Glutamatergic neuron (in vitro differentiated cells): ENCODE results near the gene WFIKKN1. TPM values are rescaled to one million over a fixed set of nuclear protein-coding genes. Genes with fewer than 3 reads are reported as not detected.

ENCODE experiments used
- DNase-seq: peaks from one replicate; pipeline ENCODE4 v3.0.0; 2022
- H3K27ac Mint-ChIP-seq: one replicate; pipeline ENCODE4 v1.8.0; 2020; ENCODE audit warnings: mild to moderate bottlenecking, mixed read lengths, inconsistent platforms; ENCODE audit not compliant: unreplicated experiment
- H3K27me3 Mint-ChIP-seq: one replicate; pipeline ENCODE4 v1.8.0; 2020; ENCODE audit warnings: mild to moderate bottlenecking, moderate library complexity, mixed read lengths, inconsistent platforms; ENCODE audit not compliant: unreplicated experiment
- H3K36me3 Mint-ChIP-seq: one replicate; pipeline ENCODE4 v1.8.0; 2020; ENCODE audit warnings: mild to moderate bottlenecking, mixed read lengths, inconsistent platforms; ENCODE audit not compliant: unreplicated experiment
- H3K4me1 Mint-ChIP-seq: one replicate; pipeline ENCODE4 v1.8.0; 2020; ENCODE audit warnings: mild to moderate bottlenecking, low read depth, mixed read lengths, inconsistent platforms; ENCODE audit not compliant: unreplicated experiment
- H3K4me3 Mint-ChIP-seq: one replicate; pipeline ENCODE4 v1.8.0; 2020; ENCODE audit warnings: mild to moderate bottlenecking, mixed read lengths, inconsistent platforms; ENCODE audit not compliant: unreplicated experiment
- H3K9me3 Mint-ChIP-seq: one replicate; pipeline ENCODE4 v1.8.0; 2020; ENCODE audit warnings: mild to moderate bottlenecking, moderate library complexity, mixed read lengths, inconsistent platforms; ENCODE audit not compliant: unreplicated experiment
- CTCF ChIP-seq: fragments of 200-600 bp; sonication (generic); IDR thresholded peaks from one replicate; pipeline ENCODE4 v1.5.0; 2021; ENCODE audit not compliant: partially characterized antibody, unreplicated experiment
- total RNA-seq: library from RNA; stranded (reverse); fragmentation: NEBNext Ultra II Directional; extraction: Animal tissue kit (Norgen Biotek cat#: 25700); gene quantifications from one replicate; pipeline ENCODE4 v1.2.1, GENCODE V29; 2021; ENCODE audit not compliant: unreplicated experiment

Gene WFIKKN1
- total RNA-seq, 1 donor from 2014 or later: 61.9 TPM

GRCh38 chr16:630249-630814, 453 bp upstream of the WFIKKN1 start:
- Mint-ChIP-seq H3K4me1 (peaks cover 12% of the 10 kb centered on the region), H3K9me3 (peaks cover 14% of the 10 kb centered on the region), H3K36me3 (no peaks in the 10 kb centered on the region), H3K4me3 (no peak overlapping the region), H3K27ac (peak overlapping the region; percentile 99), H3K27me3 (peaks cover 20% of the 10 kb centered on the region)
- DNase-seq: peak; percentile 63
- no peak for TF ChIP-seq CTCF

GRCh38 chr16:631808-632358, 1.1 kb downstream of the WFIKKN1 start:
- Mint-ChIP-seq H3K27me3 (peaks cover 24% of the 10 kb centered on the region), H3K4me1 (peaks cover 12% of the 10 kb centered on the region), H3K36me3 (no peaks in the 10 kb centered on the region), H3K27ac (peak overlapping the region; percentile 62), H3K4me3 (peak overlapping the region; percentile 68), H3K9me3 (peaks cover 17% of the 10 kb centered on the region)
- no peak for DNase-seq
- no peak for TF ChIP-seq CTCF

- Mint-ChIP-seq H3K4me1 (peaks cover 11% of the 10 kb centered on the region), H3K27me3 (peaks cover 22% of the 10 kb centered on the region), H3K27ac (no peak overlapping the region), H3K4me3 (no peak overlapping the region), H3K36me3 (no peaks in the 10 kb centered on the region), H3K9me3 (peaks cover 17% of the 10 kb centered on the region)
- TF ChIP-seq CTCF: no peak
- DNase-seq: peak; percentile 12
Observed at GRCh38 chr16:632486-633335, 1.9 kb downstream of the WFIKKN1 start.

GRCh38 chr16:633336-634050, 2.7 kb downstream of the WFIKKN1 start:
- TF ChIP-seq CTCF: no peak
- Mint-ChIP-seq H3K4me1 (peaks cover 8% of the 10 kb centered on the region), H3K27me3 (peaks cover 22% of the 10 kb centered on the region), H3K36me3 (no peaks in the 10 kb centered on the region), H3K4me3 (no peak overlapping the region), H3K9me3 (peaks cover 17% of the 10 kb centered on the region), H3K27ac (no peak overlapping the region)
- no peak for DNase-seq
